Measurements from ENCODE around the gene CNTN4. TPM values are rescaled to one million over a fixed set of nuclear protein-coding genes. Genes with fewer than 3 reads are reported as not detected.

CNTN4 gene
- total RNA-seq, 1 donor from 2014 or later = 48.3 TPM

DNA sequence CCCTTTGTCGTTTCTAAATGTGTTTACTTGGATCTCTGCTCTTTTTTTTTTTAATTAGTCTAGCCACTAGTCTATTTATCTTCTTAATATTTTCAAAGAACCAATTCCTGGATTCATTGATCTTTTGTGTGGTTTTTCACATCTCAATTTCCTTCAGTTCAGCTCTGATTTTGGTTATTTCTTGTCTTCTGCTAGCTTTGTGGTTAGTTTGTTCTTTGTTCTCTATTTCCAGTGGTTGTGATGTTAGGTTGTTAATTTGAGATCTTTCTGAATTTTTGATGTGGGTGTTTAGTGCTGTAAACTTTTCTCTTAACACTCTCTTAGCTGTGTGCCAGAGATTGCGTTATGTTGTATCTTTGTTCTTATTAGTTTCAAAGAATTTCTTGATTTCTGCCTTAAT lies 446.1 kb downstream of the CNTN4 start:
- H3K9me3 Mint-ChIP-seq (ENCODE audit: unreplicated experiment) = peaks cover 35% of the 10 kb centered on the region
- H3K36me3 Mint-ChIP-seq (ENCODE audit: unreplicated experiment) = no peaks in the 10 kb centered on the region

GRCh38 chr3:2547049-2547448 lies 448.4 kb downstream of the CNTN4 start:
- peaks cover 41% of the 10 kb centered on the region for H3K9me3 Mint-ChIP-seq (ENCODE audit: unreplicated experiment)

More for the DNA sequence above, 446.1 kb downstream of the CNTN4 start:
- Mint-ChIP-seq H3K4me3 (ENCODE audit: unreplicated experiment) (no peak overlapping the region), H3K27me3 (ENCODE audit: unreplicated experiment) (no peaks in the 10 kb centered on the region), H3K27ac (ENCODE audit: unreplicated experiment) (no peak overlapping the region), H3K4me1 (ENCODE audit: unreplicated experiment) (no peaks in the 10 kb centered on the region)
- no peak for DNase-seq (ENCODE audit: extremely low spot score, unreplicated experiment)
- no peak for TF ChIP-seq CTCF (IDR thresholded peaks at IDR 0.05)

GRCh38 chr3:2554656-2555055 lies 456.0 kb downstream of the CNTN4 start:
- Mint-ChIP-seq H3K4me3 (ENCODE audit: unreplicated experiment) (no peak overlapping the region), H3K27me3 (ENCODE audit: unreplicated experiment) (no peaks in the 10 kb centered on the region), H3K9me3 (ENCODE audit: unreplicated experiment) (peaks cover 14% of the 10 kb centered on the region), H3K4me1 (ENCODE audit: unreplicated experiment) (no peaks in the 10 kb centered on the region), H3K36me3 (ENCODE audit: unreplicated experiment) (no peaks in the 10 kb centered on the region), H3K27ac (ENCODE audit: unreplicated experiment) (no peak overlapping the region)
- no peak for TF ChIP-seq CTCF (IDR thresholded peaks at IDR 0.05)
- no peak for DNase-seq (ENCODE audit: extremely low spot score, unreplicated experiment)

More at GRCh38 chr3:2547049-2547448, 448.4 kb downstream of the CNTN4 start:
- no peak overlapping the region for H3K4me3 Mint-ChIP-seq (ENCODE audit: unreplicated experiment)
- no peaks in the 10 kb centered on the region for H3K27me3 Mint-ChIP-seq (ENCODE audit: unreplicated experiment)
- no peak for DNase-seq (ENCODE audit: extremely low spot score, unreplicated experiment)
- no peaks in the 10 kb centered on the region for H3K36me3 Mint-ChIP-seq (ENCODE audit: unreplicated experiment)
- TF ChIP-seq CTCF (IDR thresholded peaks at IDR 0.05) = no peak
- H3K27ac Mint-ChIP-seq (ENCODE audit: unreplicated experiment) = no peak overlapping the region
- H3K4me1 Mint-ChIP-seq (ENCODE audit: unreplicated experiment) = no peaks in the 10 kb centered on the region

GRCh38 chr3:2558796-2559195 lies 460.1 kb downstream of the CNTN4 start:
- H3K36me3 Mint-ChIP-seq (ENCODE audit: unreplicated experiment) = no peaks in the 10 kb centered on the region
- TF ChIP-seq CTCF (IDR thresholded peaks at IDR 0.05) = no peak
- no peaks in the 10 kb centered on the region for H3K4me1 Mint-ChIP-seq (ENCODE audit: unreplicated experiment)
- no peak overlapping the region for H3K4me3 Mint-ChIP-seq (ENCODE audit: unreplicated experiment)
- no peak for DNase-seq (ENCODE audit: extremely low spot score, unreplicated experiment)
- H3K9me3 Mint-ChIP-seq (ENCODE audit: unreplicated experiment) = no peaks in the 10 kb centered on the region
- no peak overlapping the region for H3K27ac Mint-ChIP-seq (ENCODE audit: unreplicated experiment)
- H3K27me3 Mint-ChIP-seq (ENCODE audit: unreplicated experiment) = no peaks in the 10 kb centered on the region

DNA sequence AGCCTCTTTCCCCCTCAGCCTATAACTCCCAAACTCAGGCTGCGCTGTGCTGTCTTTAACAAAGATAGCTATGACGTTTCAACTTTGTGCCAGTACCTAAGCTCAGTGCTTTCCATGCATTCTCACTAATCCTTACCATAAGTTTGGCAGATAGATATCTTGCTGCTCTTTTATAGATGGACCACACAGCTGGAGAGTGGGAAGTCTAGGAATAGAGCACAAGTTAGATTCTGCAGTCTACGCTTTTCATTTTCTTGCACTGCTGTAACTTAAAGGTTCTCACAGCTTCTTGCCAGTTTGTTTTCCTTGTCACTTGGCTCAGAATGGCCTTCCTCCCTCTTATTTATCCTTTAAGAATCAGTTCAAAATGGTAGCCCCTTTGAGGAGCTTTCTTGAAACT lies 468.8 kb downstream of the CNTN4 start:
- no peaks in the 10 kb centered on the region for H3K36me3 Mint-ChIP-seq (ENCODE audit: unreplicated experiment)
- DNase-seq (ENCODE audit: extremely low spot score, unreplicated experiment) = no peak
- no peaks in the 10 kb centered on the region for H3K27me3 Mint-ChIP-seq (ENCODE audit: unreplicated experiment)
- H3K4me1 Mint-ChIP-seq (ENCODE audit: unreplicated experiment) = no peaks in the 10 kb centered on the region
- peaks cover 23% of the 10 kb centered on the region for H3K9me3 Mint-ChIP-seq (ENCODE audit: unreplicated experiment)
- TF ChIP-seq CTCF (IDR thresholded peaks at IDR 0.05) = no peak
- H3K27ac Mint-ChIP-seq (ENCODE audit: unreplicated experiment) = no peak overlapping the region
- H3K4me3 Mint-ChIP-seq (ENCODE audit: unreplicated experiment) = no peak overlapping the region

Measured in osteocyte (in vitro differentiated cells).